Neural progenitor cell (in vitro differentiated cells): Measurements from ENCODE around the gene OR52A5. TPM values are rescaled to one million over a fixed set of nuclear protein-coding genes. Genes with fewer than 3 reads are reported as not detected.

Source experiments
- DNase-seq: peaks from one replicate; pipeline ENCODE4 v3.0.0-alpha.2; 2016; ENCODE audit warnings: low spot score
- H2AFZ ChIP-seq: fragments of 200-600 bp; sonication (generic); replicated peaks from 2 replicates; pipeline ENCODE4 v1.6.1; 2016; ENCODE audit warnings: antibody characterized with exemption
- H3F3A ChIP-seq: fragments of 200-600 bp; sonication (generic); 2 replicates; pipeline ENCODE4 v1.6.1; 2016; ENCODE audit warnings: antibody characterized with exemption, low read depth
- H3K27ac ChIP-seq: fragments of 200-600 bp; sonication (generic); 2 replicates; pipeline ENCODE4 v1.5.1; 2016; ENCODE audit warnings: mild to moderate bottlenecking
- H3K27me3 ChIP-seq: fragments of 200-600 bp; sonication (generic); 2 replicates; pipeline ENCODE4 v1.6.1; 2016; ENCODE audit warnings: mild to moderate bottlenecking, moderate library complexity
- H3K36me3 ChIP-seq: fragments of 200-600 bp; sonication (generic); 2 replicates; pipeline ENCODE4 v1.5.1; 2016
- H3K4me1 ChIP-seq: fragments of 200-600 bp; sonication (generic); 2 replicates; pipeline ENCODE4 v1.6.1; 2016; ENCODE audit warnings: mixed run types
- H3K4me2 ChIP-seq: fragments of 200-600 bp; sonication (generic); 2 replicates; pipeline ENCODE4 v1.6.1; 2016
- H3K4me3 ChIP-seq: fragments of 200-600 bp; sonication (generic); 2 replicates; pipeline ENCODE4 v1.5.1; 2016
- H3K79me2 ChIP-seq: fragments of 200-600 bp; sonication (generic); 2 replicates; pipeline ENCODE4 v1.6.1; 2016; ENCODE audit warnings: low read depth
- H3K9ac ChIP-seq: fragments of 200-600 bp; sonication (generic); 2 replicates; pipeline ENCODE4 v1.6.1; 2016
- H3K9me3 ChIP-seq: fragments of 200-600 bp; sonication (generic); 2 replicates; pipeline ENCODE4 v1.5.1; 2016; ENCODE audit warnings: low read depth
- H4K20me1 ChIP-seq: fragments of 200-600 bp; sonication (generic); 2 replicates; pipeline ENCODE4 v1.6.1; 2016; ENCODE audit warnings: low read depth
- H3K27ac Mint-ChIP-seq: 3 replicates; pipeline ENCODE4 v1.8.0; 2021; ENCODE audit warnings: mixed read lengths
- H3K27me3 Mint-ChIP-seq: 2 replicates; pipeline ENCODE4 v1.8.0; 2022; ENCODE audit warnings: low read depth, mild to moderate bottlenecking, inconsistent platforms, moderate library complexity, mixed read lengths; ENCODE audit not compliant: insufficient read depth
- H3K36me3 Mint-ChIP-seq: 3 replicates; pipeline ENCODE4 v1.8.0; 2021; ENCODE audit warnings: mixed read lengths
- H3K4me1 Mint-ChIP-seq: 3 replicates; pipeline ENCODE4 v1.8.0; 2021; ENCODE audit warnings: mixed read lengths
- H3K4me3 Mint-ChIP-seq: 3 replicates; pipeline ENCODE4 v1.8.0; 2021; ENCODE audit warnings: mild to moderate bottlenecking, moderate library complexity, mixed read lengths
- H3K9me3 Mint-ChIP-seq: 3 replicates; pipeline ENCODE4 v1.8.0; 2020; ENCODE audit warnings: mixed read lengths
- EZH2 ChIP-seq: fragments of 200-600 bp; sonication (generic); IDR thresholded peaks from 2 replicates; pipeline ENCODE4 v1.6.1; 2017; ENCODE audit warnings: antibody characterized with exemption, mild to moderate bottlenecking, moderate library complexity
- EZH2phosphoT487 ChIP-seq: fragments of 200-600 bp; sonication (generic); IDR thresholded peaks from 2 replicates; pipeline ENCODE4 v1.6.1; 2017; ENCODE audit warnings: antibody characterized with exemption
- total RNA-seq: library from RNA; depleted of rRNA; stranded (reverse); fragments of >200 nt; gene quantifications from 2 replicates; pipeline ENCODE4 v1.2.3, GENCODE V29; 2015; ENCODE audit warnings: low replicate concordance
- TF ChIP-seq, protein P1 (sequence below): fragments of 200-600 bp; sonication (generic); IDR thresholded peaks from 2 replicates; pipeline ENCODE4 v1.5.1; 2017; ENCODE audit warnings: antibody characterized with exemption, mild to moderate bottlenecking

Gene OR52A5
- total RNA-seq, 1 donor from 2014 or later: not detected

GRCh38 chr11:5090668-5091067 lies 47.5 kb downstream of the OR52A5 start:
- no peak for DNase-seq

DNA sequence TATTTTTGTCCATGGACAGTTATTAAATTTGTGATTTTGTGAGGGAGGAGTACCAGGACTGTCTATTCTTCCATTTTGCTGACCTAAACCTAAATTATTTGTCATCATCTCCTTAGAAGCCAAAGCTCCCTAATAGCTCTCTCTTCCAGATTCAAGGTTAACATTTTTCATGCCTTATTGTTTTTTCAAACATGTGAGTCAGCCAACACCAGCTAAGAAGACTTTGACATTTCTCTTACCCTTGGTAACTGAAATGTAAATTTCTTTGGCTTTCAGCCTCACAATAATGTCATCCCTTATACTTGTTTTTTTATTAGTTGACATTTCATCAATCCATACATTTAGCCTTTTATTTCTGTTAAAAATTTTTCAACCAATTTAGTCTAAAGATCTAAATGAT lies 49.6 kb downstream of the OR52A5 start:
- Histone ChIP-seq H4K20me1 (no peaks in the 10 kb centered on the region), H3K36me3 (no peaks in the 10 kb centered on the region), H2AFZ (no peak overlapping the region), H3K4me2 (peak overlapping the region; percentile 29), H3K4me3 (no peak overlapping the region), H3K4me1 (peaks cover 7% of the 10 kb centered on the region), H3F3A (peaks cover 3% of the 10 kb centered on the region), H3K9me3 (no peaks in the 10 kb centered on the region), H3K79me2 (no peaks in the 10 kb centered on the region), H3K27me3 (no peaks in the 10 kb centered on the region), H3K9ac (no peak overlapping the region), H3K27ac (no peak overlapping the region)
- DNase-seq: no peak
- no peaks in the 10 kb centered on the region for H3K9me3 Mint-ChIP-seq
- H3K4me3 Mint-ChIP-seq: no peak overlapping the region
- H3K27ac Mint-ChIP-seq: no peak overlapping the region
- TF ChIP-seq EZH2 (no peak), EZH2phosphoT487 (no peak)
- TF ChIP-seq, protein P1, sequence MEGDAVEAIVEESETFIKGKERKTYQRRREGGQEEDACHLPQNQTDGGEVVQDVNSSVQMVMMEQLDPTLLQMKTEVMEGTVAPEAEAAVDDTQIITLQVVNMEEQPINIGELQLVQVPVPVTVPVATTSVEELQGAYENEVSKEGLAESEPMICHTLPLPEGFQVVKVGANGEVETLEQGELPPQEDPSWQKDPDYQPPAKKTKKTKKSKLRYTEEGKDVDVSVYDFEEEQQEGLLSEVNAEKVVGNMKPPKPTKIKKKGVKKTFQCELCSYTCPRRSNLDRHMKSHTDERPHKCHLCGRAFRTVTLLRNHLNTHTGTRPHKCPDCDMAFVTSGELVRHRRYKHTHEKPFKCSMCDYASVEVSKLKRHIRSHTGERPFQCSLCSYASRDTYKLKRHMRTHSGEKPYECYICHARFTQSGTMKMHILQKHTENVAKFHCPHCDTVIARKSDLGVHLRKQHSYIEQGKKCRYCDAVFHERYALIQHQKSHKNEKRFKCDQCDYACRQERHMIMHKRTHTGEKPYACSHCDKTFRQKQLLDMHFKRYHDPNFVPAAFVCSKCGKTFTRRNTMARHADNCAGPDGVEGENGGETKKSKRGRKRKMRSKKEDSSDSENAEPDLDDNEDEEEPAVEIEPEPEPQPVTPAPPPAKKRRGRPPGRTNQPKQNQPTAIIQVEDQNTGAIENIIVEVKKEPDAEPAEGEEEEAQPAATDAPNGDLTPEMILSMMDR: no peak
- peaks cover 3% of the 10 kb centered on the region for H3K4me1 Mint-ChIP-seq
- H3K27me3 Mint-ChIP-seq: no peaks in the 10 kb centered on the region
- no peaks in the 10 kb centered on the region for H3K36me3 Mint-ChIP-seq

More at GRCh38 chr11:5090668-5091067, 47.5 kb downstream of the OR52A5 start:
- no peaks in the 10 kb centered on the region for H3K79me2 ChIP-seq
- H3K36me3 Mint-ChIP-seq: no peaks in the 10 kb centered on the region
- no peaks in the 10 kb centered on the region for H4K20me1 ChIP-seq
- no peak overlapping the region for H3K27ac ChIP-seq
- no peak overlapping the region for H2AFZ ChIP-seq
- no peaks in the 10 kb centered on the region for H3K9me3 Mint-ChIP-seq
- H3K27me3 Mint-ChIP-seq: no peaks in the 10 kb centered on the region
- no peak overlapping the region for H3K9ac ChIP-seq
- peaks cover 3% of the 10 kb centered on the region for H3K4me1 Mint-ChIP-seq
- TF ChIP-seq, protein P1: no peak
- TF ChIP-seq EZH2phosphoT487 (no peak), EZH2 (no peak)
- H3K36me3 ChIP-seq: no peaks in the 10 kb centered on the region
- H3K27me3 ChIP-seq: no peaks in the 10 kb centered on the region
- H3K4me3 Mint-ChIP-seq: no peak overlapping the region
- H3K27ac Mint-ChIP-seq: no peak overlapping the region
- H3K9me3 ChIP-seq: no peaks in the 10 kb centered on the region
- H3F3A ChIP-seq: peaks cover 3% of the 10 kb centered on the region
- H3K4me2 ChIP-seq: no peak overlapping the region
- peaks cover 7% of the 10 kb centered on the region for H3K4me1 ChIP-seq
- no peak overlapping the region for H3K4me3 ChIP-seq

- no peak for DNase-seq
- no peak overlapping the region for H3K9ac ChIP-seq
- TF ChIP-seq EZH2phosphoT487 (no peak), EZH2 (no peak)
- TF ChIP-seq, protein P1: no peak
- H3K79me2 ChIP-seq: no peaks in the 10 kb centered on the region
- H3K4me3 ChIP-seq: no peak overlapping the region
- H3F3A ChIP-seq: no peaks in the 10 kb centered on the region
- no peaks in the 10 kb centered on the region for H3K36me3 Mint-ChIP-seq
- no peaks in the 10 kb centered on the region for H3K9me3 ChIP-seq
- H3K27ac Mint-ChIP-seq: no peak overlapping the region
- H3K4me2 ChIP-seq: no peak overlapping the region
- H3K27me3 ChIP-seq: peaks cover 4% of the 10 kb centered on the region
- no peak overlapping the region for H3K27ac ChIP-seq
- no peak overlapping the region for H2AFZ ChIP-seq
- H3K4me3 Mint-ChIP-seq: no peak overlapping the region
- no peaks in the 10 kb centered on the region for H4K20me1 ChIP-seq
- H3K36me3 ChIP-seq: no peaks in the 10 kb centered on the region
- no peaks in the 10 kb centered on the region for H3K4me1 ChIP-seq
- no peaks in the 10 kb centered on the region for H3K9me3 Mint-ChIP-seq
- no peaks in the 10 kb centered on the region for H3K27me3 Mint-ChIP-seq
- H3K4me1 Mint-ChIP-seq: no peaks in the 10 kb centered on the region
These were observed 54.6 kb downstream of the OR52A5 start for GRCh38 chr11:5083602-5084001.
